Amniotic stem cell (primary cell): ENCODE measurements around the gene DR1.
"Not testable (repeated sequence)": the region's sequence is repeated elsewhere in the genome, so short reads cannot be mapped to it uniquely, and the experiment has no call there.

Source experiments
- DNase-seq: peaks from one replicate; lab custom pipeline; 2025; lab: John Stamatoyannopoulos, UW

DR1 gene

DNA sequence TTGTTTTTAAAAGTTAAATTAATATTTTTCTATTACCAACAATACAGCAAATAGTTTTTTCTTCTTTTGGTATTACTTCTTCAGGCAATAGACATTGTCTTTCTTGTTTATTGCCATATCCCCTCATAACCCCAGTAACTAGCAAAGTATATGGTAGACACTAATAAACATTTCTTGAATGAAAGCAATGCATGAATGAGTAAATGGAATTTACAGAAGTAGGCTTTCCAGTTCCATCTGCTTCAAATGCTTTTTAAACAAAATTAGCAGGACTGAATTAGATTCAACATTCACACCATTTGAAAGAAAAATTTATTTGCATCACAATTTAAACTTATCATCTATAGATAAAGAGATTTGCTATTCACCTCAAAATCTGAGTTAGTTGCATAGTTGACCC is 5.6 kb upstream of the DR1 start:
- DNase-seq, result no peak

DNA sequence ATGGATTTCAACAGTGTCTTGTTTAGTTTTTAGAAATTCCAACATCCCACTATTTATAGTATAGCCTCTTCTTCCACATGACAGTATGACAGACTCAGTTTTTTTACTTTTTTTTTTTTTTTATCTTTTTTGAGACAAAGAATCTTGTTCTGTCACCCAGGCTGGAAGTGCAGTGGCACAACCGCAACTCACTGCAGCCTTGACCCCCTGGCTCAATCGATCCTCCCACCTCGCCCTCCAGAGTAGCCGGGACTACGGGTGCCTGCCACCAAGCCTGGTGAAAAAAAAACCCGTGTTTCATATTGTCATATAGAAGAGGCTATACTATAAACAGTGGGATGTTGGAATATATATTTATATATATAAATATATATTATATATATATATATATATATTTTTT is 1.2 kb upstream of the DR1 start:
- DNase-seq, result no peak

DNA sequence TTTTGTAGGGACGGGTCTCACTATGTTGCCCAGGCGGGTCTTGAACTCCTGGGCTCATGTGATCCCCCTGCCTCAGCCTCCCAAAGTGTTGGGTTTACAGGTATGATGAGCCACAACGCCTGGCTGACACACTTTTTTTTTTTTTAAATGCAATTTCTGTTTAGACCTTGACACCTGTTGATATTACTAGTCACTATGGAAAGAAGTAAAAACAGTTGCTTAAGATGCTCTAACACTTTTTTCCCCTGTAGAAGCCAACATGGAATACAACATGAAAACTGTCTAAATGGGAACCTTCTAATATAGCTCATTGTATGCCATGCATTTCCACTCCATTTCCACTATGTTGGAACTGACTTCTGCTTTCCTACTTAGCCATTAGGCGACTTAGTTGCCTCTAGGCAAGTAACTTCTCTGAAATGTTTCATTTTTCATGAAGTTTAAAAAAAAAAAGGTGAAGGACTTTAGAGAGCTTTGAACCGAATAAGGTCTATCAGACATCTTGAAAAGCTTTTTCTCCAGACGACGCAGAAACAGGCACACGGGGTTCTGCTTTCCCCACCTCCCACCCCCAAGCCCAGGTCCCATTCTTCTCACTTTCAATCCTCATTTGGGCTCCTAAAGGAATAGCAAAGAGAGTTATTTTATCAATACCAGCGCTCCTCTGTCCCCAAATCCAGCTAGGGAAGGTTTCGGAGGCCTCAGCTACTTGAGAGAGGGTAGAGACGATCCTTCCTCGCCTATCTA is 648 bp upstream of the DR1 start:
- DNase-seq, result no peak

DNA sequence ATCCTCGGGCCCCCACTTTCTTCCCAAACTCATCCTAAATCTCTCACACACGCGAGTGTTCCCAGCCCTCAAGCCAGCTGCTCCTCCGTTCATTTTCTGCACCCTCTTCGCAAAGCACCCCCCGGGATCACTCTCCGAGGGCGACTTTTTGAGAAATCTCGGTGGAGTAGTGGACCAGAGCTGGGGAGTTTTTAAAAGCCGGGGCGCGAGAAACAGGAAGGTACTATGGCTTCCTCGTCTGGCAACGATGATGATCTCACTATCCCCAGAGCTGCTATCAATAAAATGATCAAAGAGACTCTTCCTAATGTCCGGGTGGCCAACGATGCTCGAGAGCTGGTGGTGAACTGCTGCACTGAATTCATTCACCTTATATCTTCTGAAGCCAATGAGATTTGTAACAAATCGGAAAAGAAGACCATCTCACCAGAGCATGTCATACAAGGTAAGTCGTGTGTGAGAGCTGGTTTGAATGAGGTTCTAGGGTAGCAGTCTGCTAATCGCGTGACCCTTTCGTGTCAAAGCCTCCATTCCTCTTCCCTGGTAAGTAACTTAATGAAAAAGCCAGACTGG is 800 bp downstream of the DR1 start:
- no peak for DNase-seq

DNA sequence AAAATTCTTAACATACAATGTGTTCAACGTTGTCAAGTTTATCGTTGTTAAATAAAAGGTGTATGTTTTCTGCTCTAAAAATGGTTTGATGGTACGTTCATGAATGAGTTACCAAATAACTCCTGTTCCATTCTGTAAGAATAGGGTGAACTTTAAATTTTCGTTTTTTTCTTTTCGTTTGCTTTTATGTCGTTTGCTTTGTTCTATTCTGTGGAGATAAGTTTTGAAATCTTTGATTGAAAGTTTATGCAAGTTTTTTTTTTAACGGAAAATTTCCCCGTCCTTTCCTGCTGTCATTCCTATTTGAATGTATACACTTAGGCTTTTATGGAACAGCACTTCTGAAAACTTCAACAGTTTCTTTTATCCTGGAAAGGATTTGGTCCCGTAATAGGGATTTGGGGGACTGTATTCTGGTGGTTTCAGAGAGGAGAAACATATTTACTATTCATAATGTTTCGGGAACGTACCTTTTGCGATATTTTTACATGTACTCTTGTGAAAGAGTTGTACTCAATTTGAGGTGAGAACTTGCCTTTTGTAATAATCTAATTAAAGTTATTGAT is 1.7 kb downstream of the DR1 start:
- DNase-seq, result no peak

DNA sequence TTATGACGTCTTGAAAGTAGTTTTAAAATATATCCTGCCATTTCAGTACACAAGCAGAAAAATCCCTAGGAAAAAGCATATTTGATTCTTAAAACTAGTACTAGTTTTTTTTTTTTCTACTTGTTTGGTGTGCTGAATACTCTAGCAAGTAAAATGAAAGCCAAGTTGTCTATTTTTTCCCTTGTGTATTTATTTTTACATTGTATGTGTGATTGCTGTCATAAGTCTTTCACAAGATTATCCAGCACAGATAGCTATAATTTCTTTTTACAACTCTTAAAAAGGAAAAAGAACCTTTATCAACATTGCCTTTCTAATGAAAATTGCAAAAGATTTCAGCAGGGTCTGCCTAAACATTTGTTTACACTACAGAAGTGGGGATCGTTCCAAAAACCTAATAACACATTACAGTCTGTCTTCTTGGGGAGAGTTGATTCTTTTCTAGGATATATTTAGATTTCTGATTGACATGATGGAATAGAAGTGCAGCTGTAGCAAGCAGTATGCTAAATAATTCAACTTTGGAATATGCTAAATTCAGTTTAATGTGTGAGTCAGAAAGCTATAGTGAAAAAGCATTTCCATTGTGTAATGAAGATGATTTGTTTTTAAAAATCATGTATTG is 2.5 kb downstream of the DR1 start:
- DNase-seq, result no peak

DNA sequence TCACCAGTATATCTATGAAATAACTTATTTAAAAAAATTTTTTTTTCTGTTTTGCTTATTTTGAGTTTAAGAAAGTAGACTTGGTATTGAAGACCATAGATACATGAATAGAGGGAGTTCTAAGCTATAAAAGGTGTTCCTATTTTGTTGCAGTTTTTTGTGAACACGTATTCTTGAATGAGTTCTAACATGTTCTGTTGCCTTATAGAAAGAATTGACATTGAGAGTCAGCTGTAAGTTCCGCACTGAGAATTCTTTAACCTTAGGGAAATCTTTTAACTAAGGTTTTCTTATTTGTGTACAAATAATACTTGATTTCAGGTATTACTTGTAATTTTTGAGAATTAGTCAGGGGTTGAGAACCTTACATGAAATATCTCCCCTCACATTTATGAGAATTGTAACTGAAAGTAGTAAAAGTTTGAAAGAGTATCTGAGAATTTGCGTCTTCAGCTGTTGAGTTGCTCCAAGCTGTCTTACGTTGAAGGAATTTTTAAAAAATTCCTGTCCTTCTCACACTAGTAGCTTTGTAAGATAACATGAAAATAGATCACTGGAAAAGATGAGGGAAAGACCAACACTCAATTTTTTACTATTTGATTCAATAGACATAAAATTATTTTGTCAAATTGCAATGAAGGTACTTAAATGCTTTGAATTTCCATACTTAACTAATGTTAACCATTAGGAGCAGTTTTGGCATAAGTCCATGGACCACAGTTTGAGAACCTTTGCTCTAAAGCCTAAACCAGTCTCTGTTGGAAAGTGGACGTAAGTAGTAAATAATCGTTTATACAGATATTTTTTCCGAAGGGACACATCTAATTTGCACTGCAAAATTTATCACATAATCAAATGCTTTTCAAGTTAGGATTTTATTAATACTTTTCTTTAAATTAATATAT is 3.8 kb downstream of the DR1 start:
- no peak for DNase-seq

DNA sequence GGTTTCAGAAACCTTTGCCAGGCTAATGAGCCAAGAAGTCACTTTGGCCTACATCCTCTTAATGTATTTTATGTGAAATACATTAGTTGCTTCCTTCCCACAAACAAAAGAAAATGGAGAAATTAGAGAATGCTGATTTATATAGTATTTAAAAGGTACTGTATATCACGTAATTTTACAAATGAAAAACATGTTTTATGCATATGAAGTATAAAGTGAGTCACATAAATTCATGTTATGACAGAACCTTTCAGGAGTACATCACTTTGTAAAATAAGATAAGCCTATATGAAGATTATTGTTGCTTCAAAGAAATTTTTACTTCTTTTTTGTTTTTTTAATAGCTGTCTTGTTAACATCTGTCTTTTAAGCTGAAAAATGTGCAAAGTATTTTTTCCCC is 4.6 kb downstream of the DR1 start:
- no peak for DNase-seq

DNA sequence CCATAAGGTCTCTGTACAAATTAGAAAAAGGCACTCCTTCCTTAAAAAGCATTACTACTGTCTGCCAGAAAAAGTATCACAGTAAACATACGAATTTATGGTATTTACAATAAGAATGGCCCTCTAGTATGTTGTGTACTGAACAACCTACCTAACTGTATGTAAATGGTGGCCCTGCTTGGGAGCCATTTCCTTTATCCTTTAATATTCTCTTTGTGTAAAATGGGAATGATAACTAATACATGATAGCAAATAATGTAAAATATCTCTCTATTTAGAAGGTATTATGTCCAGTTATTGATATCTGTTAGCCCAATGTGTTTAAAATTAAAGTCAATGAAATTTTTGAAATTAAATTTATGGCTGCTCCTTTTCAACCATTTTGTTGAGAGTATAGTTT is 5.2 kb downstream of the DR1 start:
- no peak for DNase-seq

DNA sequence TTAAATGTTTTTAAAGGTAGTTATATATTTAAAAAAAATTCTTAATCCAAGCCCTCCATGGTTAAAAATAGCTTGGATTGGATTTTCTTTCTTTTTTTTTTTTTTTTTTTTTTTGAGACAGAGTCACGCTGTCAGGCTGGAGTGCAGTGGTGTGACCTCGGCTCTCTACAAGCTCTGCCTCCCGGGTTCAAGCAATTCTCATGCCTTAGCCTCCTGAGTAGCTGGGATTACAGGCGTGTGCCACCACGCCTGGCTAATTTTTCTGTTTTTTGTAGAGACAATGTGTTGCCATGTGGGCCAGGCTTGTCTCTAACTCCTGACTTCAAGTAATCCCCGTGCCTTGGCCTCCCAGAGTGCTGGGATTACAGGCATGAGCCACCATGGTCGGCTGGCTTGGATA is 5.6 kb downstream of the DR1 start:
- not testable (repeated sequence) for DNase-seq

DNA sequence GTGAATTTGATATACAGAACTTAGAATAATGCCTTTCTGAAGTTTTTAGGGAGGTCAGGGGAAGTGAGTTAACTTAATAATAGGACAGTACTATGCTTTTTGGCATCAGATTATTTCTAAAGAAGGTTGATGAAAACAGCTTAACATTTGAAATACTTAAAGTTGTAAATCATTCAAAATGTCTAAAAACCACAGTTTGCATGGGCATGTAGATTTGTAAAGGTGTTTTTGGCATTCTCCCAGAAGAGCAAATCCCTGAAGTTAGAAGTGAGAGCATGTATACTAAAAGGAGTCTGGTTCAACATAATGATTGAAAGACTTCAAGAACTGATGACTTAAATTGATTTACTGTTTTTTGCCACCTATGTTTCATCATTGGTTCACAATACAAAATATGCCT is 6.7 kb downstream of the DR1 start:
- DNase-seq, result no peak

DNA sequence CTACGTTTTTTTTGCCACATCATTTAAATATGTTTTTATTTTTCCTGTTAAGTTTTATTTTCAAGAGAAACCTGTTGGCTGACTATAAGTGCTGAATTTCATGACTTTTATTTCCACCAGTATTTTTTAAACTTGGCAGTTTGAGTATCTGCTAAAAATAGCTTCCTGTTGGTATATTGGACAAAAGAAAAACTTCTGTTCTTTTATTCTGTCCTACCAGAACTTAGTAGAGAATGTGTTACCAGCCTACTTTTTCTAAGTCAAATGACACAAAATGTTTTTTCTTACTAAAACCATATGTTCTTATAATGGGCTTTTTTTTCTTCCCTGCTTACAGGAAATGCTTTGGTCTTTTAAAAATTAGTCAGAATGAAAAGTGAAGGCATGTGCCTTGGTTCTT is 7.6 kb downstream of the DR1 start:
- no peak for DNase-seq

DNA sequence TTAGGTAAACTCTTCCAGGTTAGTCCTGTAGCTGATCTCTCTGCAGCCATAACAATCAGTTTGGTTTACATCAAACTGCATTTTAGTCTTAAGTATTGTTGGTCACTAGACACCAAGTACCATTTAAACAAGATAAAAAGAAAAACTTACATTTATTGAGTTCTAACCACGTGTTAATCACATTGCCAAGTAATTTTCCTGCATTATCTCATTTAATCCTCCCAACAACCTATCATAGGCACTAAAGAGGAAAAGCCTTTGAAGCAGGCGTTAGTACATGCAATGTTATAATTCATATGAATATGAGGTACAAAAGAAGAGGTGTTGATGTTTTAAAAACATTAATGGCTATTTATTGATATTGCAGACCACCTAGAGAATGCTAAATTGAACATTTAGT is 9.0 kb downstream of the DR1 start:
- DNase-seq, result no peak

DNA sequence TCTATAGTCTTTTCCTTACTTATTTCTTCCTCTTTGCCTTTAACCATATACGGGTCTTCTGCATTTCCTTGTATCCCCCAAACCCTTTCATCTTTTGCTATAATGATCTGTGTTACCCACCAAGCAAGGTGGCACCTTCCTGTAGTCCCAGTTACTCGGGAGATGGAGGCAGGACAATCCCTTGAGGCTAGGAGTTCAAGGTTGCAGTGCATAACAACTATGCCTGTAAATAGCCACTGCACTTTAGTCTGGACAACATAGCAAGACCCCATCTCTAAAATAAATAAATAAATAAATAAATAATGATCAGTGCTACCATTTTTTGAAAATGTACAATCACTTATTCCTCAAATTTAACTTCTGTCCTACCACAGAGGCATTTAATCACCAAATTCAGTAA is 11.5 kb downstream of the DR1 start:
- DNase-seq, result no peak

DNA sequence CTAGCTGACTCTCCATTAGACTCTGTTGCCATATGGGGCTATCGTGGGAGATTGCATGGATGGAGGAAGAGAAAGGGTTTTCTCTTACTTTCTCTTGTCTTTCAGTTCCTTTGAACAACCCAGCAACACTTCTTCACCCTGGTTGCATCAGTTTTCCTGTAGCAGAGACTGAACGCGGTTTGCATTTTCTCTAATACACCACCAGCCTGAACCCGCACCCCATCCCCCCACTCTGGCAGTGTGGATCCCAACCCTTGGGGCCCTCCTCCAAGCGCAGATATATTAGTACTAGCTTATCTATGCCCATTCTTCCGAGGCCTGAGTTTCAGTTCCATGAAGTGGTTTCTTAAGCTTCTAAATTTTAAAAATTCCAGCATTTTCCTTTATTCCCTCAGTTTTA is 12.6 kb downstream of the DR1 start:
- no peak for DNase-seq

DNA sequence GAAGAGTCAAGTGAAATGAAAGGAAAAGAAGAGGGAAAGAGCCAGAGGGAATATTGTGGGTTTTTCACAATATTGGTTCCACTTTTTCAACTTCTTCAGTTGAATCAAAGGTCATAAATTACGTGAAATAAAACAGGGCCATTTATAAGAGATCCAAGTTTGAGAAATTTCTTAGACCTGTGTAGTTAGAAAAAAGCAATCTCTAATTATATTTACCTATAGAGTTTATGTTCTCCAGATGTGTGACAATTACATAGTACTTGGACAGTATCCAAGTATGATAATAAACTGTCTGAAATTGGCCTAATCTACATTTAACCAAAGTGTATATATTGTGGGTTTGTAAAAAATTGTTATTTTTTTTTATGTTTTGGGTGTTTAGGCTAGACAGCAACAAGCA is 14.4 kb downstream of the DR1 start:
- DNase-seq, result no peak

DNA sequence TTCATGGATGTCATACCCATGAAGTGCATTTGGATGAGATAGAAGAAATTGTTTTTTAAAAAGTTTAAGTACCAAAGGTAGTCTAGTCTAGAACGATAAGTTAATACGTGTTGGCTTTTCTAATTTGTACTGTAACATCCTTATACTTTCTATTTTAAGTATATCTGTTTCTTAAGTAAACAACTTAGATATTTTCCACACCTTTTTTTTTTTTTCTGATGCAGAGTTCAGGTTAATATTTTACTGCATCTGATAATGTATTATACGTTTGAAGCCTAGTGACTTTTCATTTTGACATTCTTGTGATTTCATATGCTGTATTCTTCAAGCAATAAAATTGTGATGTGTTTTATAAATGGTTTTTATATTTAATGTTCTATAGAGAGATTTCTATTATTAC is 16.5 kb downstream of the DR1 start:
- DNase-seq, result no peak

DNA sequence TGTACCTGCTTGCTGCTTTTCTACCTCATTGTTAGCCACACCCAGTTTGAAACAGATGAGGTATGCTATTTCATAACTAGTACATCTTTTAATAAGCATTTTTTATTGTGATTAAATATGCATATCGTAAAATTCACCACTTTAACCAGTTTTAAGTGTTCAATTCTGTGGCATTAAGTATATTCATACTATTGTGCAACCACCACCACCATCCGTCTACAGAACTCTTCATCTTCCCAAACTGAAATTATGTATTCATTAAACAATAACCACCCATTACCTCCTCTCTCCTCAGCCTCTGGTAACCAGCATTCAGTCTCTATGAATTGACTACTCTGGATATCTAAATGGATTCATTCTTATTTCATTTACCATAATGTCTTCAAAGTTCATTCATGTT is 20.1 kb downstream of the DR1 start:
- DNase-seq, result no peak

DNA sequence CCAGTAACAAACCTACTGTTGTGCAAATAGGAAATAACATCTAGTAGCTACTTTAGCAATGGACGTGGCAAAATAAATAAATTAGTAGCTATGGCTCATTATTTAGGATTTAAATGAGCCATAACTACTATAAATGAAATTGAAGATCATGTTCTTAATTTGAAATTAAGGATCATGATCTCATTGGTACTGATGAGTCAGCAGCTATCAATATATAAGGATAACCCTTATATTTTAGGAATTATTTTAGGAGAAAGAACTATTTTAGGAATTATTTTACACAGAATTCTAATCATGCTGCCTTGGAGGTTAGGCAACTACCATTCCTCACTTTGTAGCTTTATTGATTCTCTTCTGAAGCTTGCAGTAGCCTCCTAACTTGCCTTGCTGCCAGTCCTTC is 24.0 kb downstream of the DR1 start:
- DNase-seq, result no peak

DNA sequence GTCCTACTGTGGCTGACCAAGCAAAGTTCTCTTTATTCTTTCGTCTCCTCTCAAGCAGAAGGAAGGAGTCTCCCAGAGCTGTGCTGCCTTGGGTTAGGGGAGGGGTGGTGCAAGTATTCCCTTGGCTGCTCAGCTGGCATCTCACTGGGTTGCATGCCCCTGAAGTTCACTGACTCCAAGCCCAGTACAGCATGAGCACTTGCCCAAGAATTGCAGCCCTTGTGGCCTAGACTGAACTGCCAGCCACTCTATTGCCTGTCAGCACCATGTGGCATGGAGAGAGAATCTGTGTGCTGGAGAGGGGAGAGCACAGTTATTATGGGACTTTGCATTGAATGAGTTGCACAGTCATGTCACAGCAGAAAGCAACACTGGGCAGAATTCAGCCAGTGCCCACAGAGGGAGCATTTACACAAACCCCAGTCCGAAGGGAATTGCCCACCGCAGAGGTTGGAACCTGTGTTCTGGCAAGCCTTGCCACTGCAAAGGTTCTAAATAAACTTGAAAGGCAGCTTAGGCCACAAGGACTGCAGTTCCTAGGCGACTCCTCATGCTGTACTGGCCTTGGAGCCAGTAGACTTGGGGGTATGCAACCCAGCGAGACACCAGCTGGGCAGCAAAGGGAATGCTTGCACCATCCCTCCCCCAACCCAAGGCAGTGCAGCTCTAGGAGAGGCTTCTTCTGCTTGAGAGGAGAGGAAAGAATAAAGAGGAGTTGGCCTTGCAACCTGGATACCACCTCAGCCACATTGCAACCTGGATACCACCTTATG is 28.8 kb downstream of the DR1 start:
- no peak for DNase-seq

DNA sequence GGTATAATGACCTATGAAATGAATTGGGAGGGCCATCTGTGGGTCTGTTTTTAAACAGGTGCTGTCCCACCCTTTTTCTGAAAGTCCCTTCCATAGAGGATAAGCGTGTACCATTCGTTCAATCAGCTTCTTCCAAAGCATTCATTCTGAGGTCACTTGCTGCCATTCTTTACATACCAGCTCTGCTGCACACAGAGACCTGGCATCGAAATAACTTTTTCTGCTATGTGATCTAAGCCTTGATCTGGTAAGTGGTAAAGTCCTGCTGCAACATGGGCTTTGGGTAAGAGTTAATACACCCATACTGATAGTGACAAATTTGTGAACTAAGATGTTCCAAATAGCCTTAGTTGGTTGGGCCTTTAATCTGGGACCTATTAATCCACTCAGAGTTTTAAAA is 38.9 kb downstream of the DR1 start:
- DNase-seq, result no peak

DNA sequence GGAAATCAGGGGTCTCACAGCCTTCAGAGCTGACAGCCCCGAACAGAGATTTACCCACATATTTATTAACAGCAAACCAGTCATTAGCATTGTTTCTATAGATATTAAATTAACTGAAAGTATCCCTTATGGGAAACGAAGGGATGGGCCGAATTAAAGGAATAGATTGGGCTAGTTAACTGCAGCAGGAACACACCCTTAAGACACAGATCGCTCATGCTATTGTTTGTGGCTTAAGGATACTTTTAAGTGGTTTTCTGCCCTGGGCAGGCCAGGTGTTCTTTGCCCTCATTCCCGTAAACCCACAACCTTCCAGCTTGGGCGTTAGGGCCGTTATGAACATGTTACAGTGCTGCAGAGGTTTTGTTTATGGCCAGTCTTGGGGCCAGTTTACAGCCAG is 40.6 kb downstream of the DR1 start:
- not testable (repeated sequence) for DNase-seq
